Measurements from ENCODE around the gene EDIL3.

DNA sequence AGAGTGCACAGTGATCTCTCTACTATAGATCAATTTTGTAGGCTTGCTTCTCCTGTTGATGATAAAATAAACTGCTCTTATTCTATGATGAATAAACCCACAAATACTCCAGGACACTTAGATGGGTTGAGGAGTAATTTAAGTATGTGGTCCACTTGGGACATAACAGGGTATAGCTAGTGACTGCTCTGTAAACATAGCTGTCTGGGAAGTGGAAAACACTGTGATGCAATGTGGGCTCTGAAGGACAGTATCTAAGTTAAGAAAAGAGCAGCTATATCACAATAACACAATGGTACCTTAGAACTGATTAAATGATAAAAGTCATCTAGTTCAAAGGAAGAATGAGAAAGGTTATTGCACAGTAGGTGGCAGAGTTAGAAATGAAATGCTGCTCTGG lies 369.7 kb downstream of the EDIL3 start:
- TF ChIP-seq, protein P1, sequence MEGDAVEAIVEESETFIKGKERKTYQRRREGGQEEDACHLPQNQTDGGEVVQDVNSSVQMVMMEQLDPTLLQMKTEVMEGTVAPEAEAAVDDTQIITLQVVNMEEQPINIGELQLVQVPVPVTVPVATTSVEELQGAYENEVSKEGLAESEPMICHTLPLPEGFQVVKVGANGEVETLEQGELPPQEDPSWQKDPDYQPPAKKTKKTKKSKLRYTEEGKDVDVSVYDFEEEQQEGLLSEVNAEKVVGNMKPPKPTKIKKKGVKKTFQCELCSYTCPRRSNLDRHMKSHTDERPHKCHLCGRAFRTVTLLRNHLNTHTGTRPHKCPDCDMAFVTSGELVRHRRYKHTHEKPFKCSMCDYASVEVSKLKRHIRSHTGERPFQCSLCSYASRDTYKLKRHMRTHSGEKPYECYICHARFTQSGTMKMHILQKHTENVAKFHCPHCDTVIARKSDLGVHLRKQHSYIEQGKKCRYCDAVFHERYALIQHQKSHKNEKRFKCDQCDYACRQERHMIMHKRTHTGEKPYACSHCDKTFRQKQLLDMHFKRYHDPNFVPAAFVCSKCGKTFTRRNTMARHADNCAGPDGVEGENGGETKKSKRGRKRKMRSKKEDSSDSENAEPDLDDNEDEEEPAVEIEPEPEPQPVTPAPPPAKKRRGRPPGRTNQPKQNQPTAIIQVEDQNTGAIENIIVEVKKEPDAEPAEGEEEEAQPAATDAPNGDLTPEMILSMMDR (IDR thresholded peaks at IDR 0.05): no peak
- no peak for TF ChIP-seq POLR2A (IDR thresholded peaks at IDR 0.05)
- TF ChIP-seq POLR2AphosphoS5 (IDR thresholded peaks at IDR 0.05): no peak

All from prostate gland (tissue), 2 donors.